Osteoblast (primary cell): ENCODE data around the gene CXCL9. TPM values are rescaled to one million over a fixed set of nuclear protein-coding genes. Genes with fewer than 3 reads are reported as not detected.

ENCODE experiments used
- DNase-seq: peaks from one replicate; pipeline ENCODE4 v3.0.0; 2011; ENCODE audit warnings: low spot score, mixed read lengths; ENCODE audit not compliant: insufficient read length; ENCODE audit errors: missing footprints
- H2AFZ ChIP-seq: 2 replicates; pipeline ENCODE4 v1.6.0; 2011; ENCODE audit warnings: mild to moderate bottlenecking, low read length
- H3K27ac ChIP-seq: 2 replicates; pipeline ENCODE4 v1.5.1; 2011; ENCODE audit warnings: mild to moderate bottlenecking, low read depth, low read length, moderate library complexity
- H3K27me3 ChIP-seq: 2 replicates; pipeline ENCODE4 v1.6.0; 2012; ENCODE audit warnings: mild to moderate bottlenecking, control low read depth, inconsistent platforms, low read length, moderate library complexity; ENCODE audit not compliant: insufficient read depth
- H3K36me3 ChIP-seq: 2 replicates; pipeline ENCODE4 v1.5.1; 2011; ENCODE audit warnings: mild to moderate bottlenecking, low read length, control low read depth, moderate library complexity; ENCODE audit not compliant: insufficient read depth
- H3K4me1 ChIP-seq: 2 replicates; pipeline ENCODE4 v1.5.1; 2011; ENCODE audit warnings: mild to moderate bottlenecking, low read length, control low read depth, moderate library complexity; ENCODE audit not compliant: insufficient read depth
- H3K4me2 ChIP-seq: 2 replicates; pipeline ENCODE4 v1.6.0; 2011; ENCODE audit warnings: mild to moderate bottlenecking, low read length; ENCODE audit not compliant: insufficient read depth
- H3K4me3 ChIP-seq: fragments of 200-600 bp; sonication (generic); 3 replicates; pipeline ENCODE4 v1.5.1; 2012; ENCODE audit warnings: mild to moderate bottlenecking, low read length, inconsistent platforms; ENCODE audit not compliant: insufficient read depth
- H3K79me2 ChIP-seq: 2 replicates; pipeline ENCODE4 v1.6.0; 2012; ENCODE audit warnings: mild to moderate bottlenecking, low read length, control low read depth, inconsistent platforms; ENCODE audit not compliant: insufficient read depth
- H3K9me3 ChIP-seq: 2 replicates; pipeline ENCODE4 v1.5.1; 2011; ENCODE audit warnings: low read depth, low read length, control low read depth
- H4K20me1 ChIP-seq: 2 replicates; pipeline ENCODE4 v1.6.0; 2012; ENCODE audit warnings: mild to moderate bottlenecking, low read length, control low read depth; ENCODE audit not compliant: insufficient read depth
- CTCF ChIP-seq: IDR thresholded peaks from 2 replicates; pipeline ENCODE4 v1.5.1; 2011; ENCODE audit warnings: mild to moderate bottlenecking, low read depth, low read length, moderate library complexity; ENCODE audit errors: extremely low read depth
- total RNA-seq: library from RNA; depleted of rRNA; stranded (reverse); fragments of >200 nt; gene quantifications from 2 replicates; pipeline ENCODE4 v1.2.3, GENCODE V29; 2012

CXCL9 gene
- total RNA-seq, 1 donor = not detected

GRCh38 chr4:75953509-75953908 lies 53.8 kb downstream of the CXCL9 start:
- Histone ChIP-seq H3K27me3 (no peaks in the 10 kb centered on the region), H3K4me3 (no peak overlapping the region), H3K4me1 (no peaks in the 10 kb centered on the region), H3K4me2 (no peak overlapping the region), H3K36me3 (peaks cover 78% of the 10 kb centered on the region), H3K9me3 (no peaks in the 10 kb centered on the region), H3K79me2 (no peaks in the 10 kb centered on the region), H3K27ac (no peak overlapping the region), H4K20me1 (no peaks in the 10 kb centered on the region), H2AFZ (no peak overlapping the region)
- no peak for DNase-seq
- TF ChIP-seq CTCF = no peak

Other genes starting within 250 kb of the CXCL9 start
- gene PPEF2, start 105.1 kb downstream of the CXCL9 start, total RNA-seq = not detected in 2 replicates
- 25.6 and 27.9 TPM in 2 replicates for gene NAAA, start 66.5 kb downstream of the CXCL9 start, total RNA-seq
- 36.2 and 41.5 TPM in 2 replicates for gene SDAD1, start 16.6 kb downstream of the CXCL9 start, total RNA-seq
- gene CXCL10, start 16.0 kb upstream of the CXCL9 start, total RNA-seq = not detected in 2 replicates
- gene CXCL11, start 28.6 kb upstream of the CXCL9 start, total RNA-seq = not detected in 2 replicates
- gene ART3, start 67.2 kb upstream of the CXCL9 start, total RNA-seq = under 0.01 TPM in 1 of 2 replicates, not detected in the other
- gene NUP54, start 140.9 kb upstream of the CXCL9 start, total RNA-seq = 51.9 and 52.8 TPM in 2 replicates
- 200 and 216 TPM in 2 replicates for gene SCARB2, start 206.3 kb upstream of the CXCL9 start, total RNA-seq
- gene FAM47E, start 244.2 kb upstream of the CXCL9 start, total RNA-seq = under 0.01 and 0.36 TPM in 2 replicates